Sigmoid colon (tissue), 4 donors: ENCODE measurements around the gene BUD13.

Experiments
- EP300 ChIP-seq, 4 donors: sonication (generic); formaldehyde crosslinking; IDR thresholded peaks; one replicate each; pipeline ENCODE4 v1.6.1; 2017; ENCODE audit warnings: antibody characterized with exemption in 4 of 4
- POLR2A ChIP-seq, 2 donors: fragments of 450-650 bp; IDR thresholded peaks; one replicate each; pipeline ENCODE4 v1.6.1; 2016; ENCODE audit warnings: antibody characterized with exemption in 2 of 2, mild to moderate bottlenecking in 2 of 2, moderate library complexity in 2 of 2
- POLR2AphosphoS5 ChIP-seq, 4 donors: sonication (generic); formaldehyde crosslinking; IDR thresholded peaks; one replicate each; pipeline ENCODE4 v1.6.1; 2017; ENCODE audit warnings: antibody characterized with exemption in 4 of 4
- TF ChIP-seq, protein P1 (sequence below), 4 experiments: fragments of 450-650 bp in 3 of 4; fragments of 200-600 bp in 1 of 4; IDR thresholded peaks; one replicate each; pipeline ENCODE4 v1.5.1; 2016 to 2019; ENCODE audit warnings: antibody characterized with exemption in 4 of 4, mild to moderate bottlenecking in 3 of 4, moderate library complexity in 2 of 4

GRCh38 chr11:116725434-116726221 lies 47.2 kb downstream of the BUD13 start:
- TF ChIP-seq POLR2A (IDR thresholded peaks at IDR 0.05), result no peak
- TF ChIP-seq, protein P1, sequence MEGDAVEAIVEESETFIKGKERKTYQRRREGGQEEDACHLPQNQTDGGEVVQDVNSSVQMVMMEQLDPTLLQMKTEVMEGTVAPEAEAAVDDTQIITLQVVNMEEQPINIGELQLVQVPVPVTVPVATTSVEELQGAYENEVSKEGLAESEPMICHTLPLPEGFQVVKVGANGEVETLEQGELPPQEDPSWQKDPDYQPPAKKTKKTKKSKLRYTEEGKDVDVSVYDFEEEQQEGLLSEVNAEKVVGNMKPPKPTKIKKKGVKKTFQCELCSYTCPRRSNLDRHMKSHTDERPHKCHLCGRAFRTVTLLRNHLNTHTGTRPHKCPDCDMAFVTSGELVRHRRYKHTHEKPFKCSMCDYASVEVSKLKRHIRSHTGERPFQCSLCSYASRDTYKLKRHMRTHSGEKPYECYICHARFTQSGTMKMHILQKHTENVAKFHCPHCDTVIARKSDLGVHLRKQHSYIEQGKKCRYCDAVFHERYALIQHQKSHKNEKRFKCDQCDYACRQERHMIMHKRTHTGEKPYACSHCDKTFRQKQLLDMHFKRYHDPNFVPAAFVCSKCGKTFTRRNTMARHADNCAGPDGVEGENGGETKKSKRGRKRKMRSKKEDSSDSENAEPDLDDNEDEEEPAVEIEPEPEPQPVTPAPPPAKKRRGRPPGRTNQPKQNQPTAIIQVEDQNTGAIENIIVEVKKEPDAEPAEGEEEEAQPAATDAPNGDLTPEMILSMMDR (IDR thresholded peaks at IDR 0.05), result no peak
- no peak for TF ChIP-seq POLR2AphosphoS5 (IDR thresholded peaks at IDR 0.05)
- TF ChIP-seq EP300 (IDR thresholded peaks at IDR 0.05), result no peak
